Endodermal cell (in vitro differentiated cells): ENCODE measurements around the gene LMOD3. TPM values are rescaled to one million over a fixed set of nuclear protein-coding genes. Genes with fewer than 3 reads are reported as not detected.

Experiments
- DNase-seq: peaks from one replicate; pipeline ENCODE4 v3.0.0-alpha.2; 2017
- H3K27ac ChIP-seq: 2 replicates; pipeline ENCODE4 v1.5.1; 2013; ENCODE audit warnings: mild to moderate bottlenecking, low read depth, low read length, moderate library complexity
- H3K27me3 ChIP-seq: 2 replicates; pipeline ENCODE4 v1.6.1; 2013; ENCODE audit warnings: mild to moderate bottlenecking, low read length, moderate library complexity; ENCODE audit not compliant: insufficient read depth, control insufficient read depth, poor library complexity, severe bottlenecking
- H3K36me3 ChIP-seq: 2 replicates; pipeline ENCODE4 v1.7.0; 2013; ENCODE audit warnings: mild to moderate bottlenecking, low read length, moderate library complexity; ENCODE audit not compliant: control insufficient read depth, insufficient read depth
- H3K4me1 ChIP-seq: one replicate; pipeline ENCODE4 v1.7.0; 2013; ENCODE audit warnings: low read length; ENCODE audit not compliant: control insufficient read depth, insufficient read depth
- H3K4me3 ChIP-seq: 2 replicates; pipeline ENCODE4 v1.5.1; 2013; ENCODE audit warnings: mild to moderate bottlenecking, low read length, moderate library complexity
- H3K9ac ChIP-seq: 2 replicates; pipeline ENCODE4 v1.6.1; 2013; ENCODE audit warnings: mild to moderate bottlenecking, low read length, moderate library complexity; ENCODE audit not compliant: poor library complexity, severe bottlenecking; ENCODE audit errors: extremely low read depth
- H3K9me3 ChIP-seq: 2 replicates; pipeline ENCODE4 v1.6.1; 2013; ENCODE audit warnings: mild to moderate bottlenecking, low read length, moderate library complexity; ENCODE audit not compliant: control insufficient read depth
- H3K27ac Mint-ChIP-seq: 2 replicates; pipeline ENCODE4 v1.8.0; 2020; ENCODE audit warnings: mixed read lengths
- H3K27me3 Mint-ChIP-seq: 2 replicates; pipeline ENCODE4 v1.8.0; 2021; ENCODE audit warnings: mild to moderate bottlenecking, mixed read lengths; ENCODE audit not compliant: insufficient read depth
- H3K36me3 Mint-ChIP-seq: 2 replicates; pipeline ENCODE4 v1.8.0; 2020; ENCODE audit warnings: low read depth, mixed read lengths
- H3K4me1 Mint-ChIP-seq: 2 replicates; pipeline ENCODE4 v1.8.0; 2020; ENCODE audit warnings: mixed read lengths
- H3K4me3 Mint-ChIP-seq: 2 replicates; pipeline ENCODE4 v1.8.0; 2020; ENCODE audit warnings: mild to moderate bottlenecking, moderate library complexity, mixed read lengths
- H3K9me3 Mint-ChIP-seq: 2 replicates; pipeline ENCODE4 v1.8.0; 2020; ENCODE audit warnings: mild to moderate bottlenecking, mixed read lengths
- CTCF ChIP-seq: fragments of 200-600 bp; sonication (generic); conservative IDR thresholded peaks from 2 replicates; pipeline ENCODE4 v1.5.0; 2021; ENCODE audit warnings: antibody characterized with exemption, mild to moderate bottlenecking
- WGBS, 2 experiments: methylation state at CpG; one replicate each; pipeline versions ENCODE4 v1.1.5 to v1.1.7; 2013; ENCODE audit warnings: missing lambda C conversion rate in 2 of 2, mixed read lengths in 1 of 2; ENCODE audit not compliant: insufficient coverage in 1 of 2, insufficient read length in 1 of 2; 5-methylcytosine and 5-hydroxymethylcytosine counted together
- total RNA-seq, 2 donors: library from RNA; stranded (reverse); fragmentation: NEBNext Ultra II Directional in 1 of 2; extraction: Animal tissue kit (Norgen Biotek cat#: 25700) in 1 of 2; gene quantifications; 2 replicates in 1 of 2; 3 replicates in 1 of 2; pipeline ENCODE4 v1.2.1, GENCODE V29; 2021

Gene LMOD3
- total RNA-seq, 2 donors from 2014 or later: not detected

GRCh38 chr3:69105320-69105719 is 17.1 kb downstream of the LMOD3 start:
- Histone ChIP-seq H3K27me3 (no peaks in the 10 kb centered on the region), H3K4me1 (no peaks in the 10 kb centered on the region)
- no peak for TF ChIP-seq CTCF

GRCh38 chr3:69104586-69104985 is 17.8 kb downstream of the LMOD3 start:
- Histone ChIP-seq H3K36me3 (peaks cover 19% of the 10 kb centered on the region), H3K4me3 (no peak overlapping the region), H3K27me3 (no peaks in the 10 kb centered on the region), H3K9ac (no peak overlapping the region), H3K27ac (no peak overlapping the region), H3K9me3 (no peaks in the 10 kb centered on the region), H3K4me1 (no peaks in the 10 kb centered on the region)
- Mint-ChIP-seq H3K27ac (no peak overlapping the region), H3K27me3 (no peaks in the 10 kb centered on the region), H3K4me3 (no peak overlapping the region), H3K9me3 (no peaks in the 10 kb centered on the region), H3K4me1 (no peaks in the 10 kb centered on the region), H3K36me3 (peaks cover 13% of the 10 kb centered on the region)
- WGBS, 2 experiments: 98 to 100% methylated on average over 4 to 8 of the region's 8 CpGs
- no peak for TF ChIP-seq CTCF
- DNase-seq: no peak

More at GRCh38 chr3:69105320-69105719, 17.1 kb downstream of the LMOD3 start:
- no peak overlapping the region for H3K4me3 ChIP-seq
- no peak for DNase-seq
- Mint-ChIP-seq H3K36me3 (peaks cover 10% of the 10 kb centered on the region), H3K4me1 (no peaks in the 10 kb centered on the region), H3K27ac (no peak overlapping the region), H3K4me3 (no peak overlapping the region), H3K9me3 (no peaks in the 10 kb centered on the region), H3K27me3 (no peaks in the 10 kb centered on the region)
- H3K9me3 ChIP-seq: no peaks in the 10 kb centered on the region
- no peak overlapping the region for H3K27ac ChIP-seq
- peaks cover 19% of the 10 kb centered on the region for H3K36me3 ChIP-seq
- whole genome bisulfite sequencing, 2 experiments: 78 to 100% methylated on average over 2 to 3 of the region's 3 CpGs
- H3K9ac ChIP-seq: no peak overlapping the region

GRCh38 chr3:69103123-69103522 is 19.3 kb downstream of the LMOD3 start:
- Mint-ChIP-seq H3K36me3 (peaks cover 13% of the 10 kb centered on the region), H3K9me3 (no peaks in the 10 kb centered on the region), H3K4me1 (no peaks in the 10 kb centered on the region), H3K27me3 (no peaks in the 10 kb centered on the region), H3K4me3 (no peak overlapping the region), H3K27ac (no peak overlapping the region)
- Histone ChIP-seq H3K27ac (no peak overlapping the region), H3K9me3 (no peaks in the 10 kb centered on the region), H3K27me3 (no peaks in the 10 kb centered on the region), H3K36me3 (peaks cover 19% of the 10 kb centered on the region), H3K4me3 (no peak overlapping the region), H3K4me1 (no peaks in the 10 kb centered on the region), H3K9ac (no peak overlapping the region)
- DNase-seq: no peak
- no peak for TF ChIP-seq CTCF
- 93 to 100% methylated on average over 2 to 3 of the region's 3 CpGs for WGBS, 2 experiments
